ENCODE data around the gene GNB3.

DNA sequence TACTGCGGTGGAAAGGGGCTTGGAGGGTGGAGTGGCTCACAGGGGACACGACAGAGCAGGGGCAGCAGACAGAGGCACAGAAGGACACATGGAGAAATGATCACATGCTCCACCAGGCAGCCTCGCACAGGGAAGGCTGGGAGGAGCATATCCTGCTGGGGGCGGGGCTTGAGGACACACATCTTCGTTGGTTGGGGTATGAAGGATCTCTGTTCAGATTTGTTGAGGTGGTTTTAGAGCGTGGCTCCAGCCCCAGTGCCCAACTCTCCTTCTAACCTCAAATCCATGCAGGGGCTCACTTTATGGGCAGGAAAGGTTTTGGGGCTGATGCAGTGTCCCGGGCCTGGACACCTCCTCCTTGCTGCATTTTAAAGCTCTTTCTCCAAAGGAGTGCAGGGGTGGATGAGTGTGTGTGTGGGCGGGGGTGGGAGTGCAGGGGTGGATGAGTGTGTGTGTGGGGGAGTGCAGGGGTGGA is 13.3 kb upstream of the GNB3 start:
- TF ChIP-seq, protein P1, sequence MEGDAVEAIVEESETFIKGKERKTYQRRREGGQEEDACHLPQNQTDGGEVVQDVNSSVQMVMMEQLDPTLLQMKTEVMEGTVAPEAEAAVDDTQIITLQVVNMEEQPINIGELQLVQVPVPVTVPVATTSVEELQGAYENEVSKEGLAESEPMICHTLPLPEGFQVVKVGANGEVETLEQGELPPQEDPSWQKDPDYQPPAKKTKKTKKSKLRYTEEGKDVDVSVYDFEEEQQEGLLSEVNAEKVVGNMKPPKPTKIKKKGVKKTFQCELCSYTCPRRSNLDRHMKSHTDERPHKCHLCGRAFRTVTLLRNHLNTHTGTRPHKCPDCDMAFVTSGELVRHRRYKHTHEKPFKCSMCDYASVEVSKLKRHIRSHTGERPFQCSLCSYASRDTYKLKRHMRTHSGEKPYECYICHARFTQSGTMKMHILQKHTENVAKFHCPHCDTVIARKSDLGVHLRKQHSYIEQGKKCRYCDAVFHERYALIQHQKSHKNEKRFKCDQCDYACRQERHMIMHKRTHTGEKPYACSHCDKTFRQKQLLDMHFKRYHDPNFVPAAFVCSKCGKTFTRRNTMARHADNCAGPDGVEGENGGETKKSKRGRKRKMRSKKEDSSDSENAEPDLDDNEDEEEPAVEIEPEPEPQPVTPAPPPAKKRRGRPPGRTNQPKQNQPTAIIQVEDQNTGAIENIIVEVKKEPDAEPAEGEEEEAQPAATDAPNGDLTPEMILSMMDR (conservative IDR thresholded peaks at IDR 0.05 in 1 of 2, IDR thresholded peaks at IDR 0.05 in 1 of 2; ENCODE audit: extremely low read depth in 1 of 2, insufficient read depth in 1 of 2, low read depth in 1 of 2, low read length in 2 of 2) = no peak
- peak; percentile 5 for TF ChIP-seq EZH2 (IDR thresholded peaks at IDR 0.05; ENCODE audit: borderline replicate concordance, low read length)

All from mammary epithelial cell (primary cell).